NCI-H128 (cell line): ENCODE data around the gene EFCAB8.

Experiments used
- DNase-seq: peaks from one replicate; lab custom pipeline; 2025; ENCODE audit not compliant: unreplicated experiment; lab: John Stamatoyannopoulos, UW

The EFCAB8 gene, protein sequence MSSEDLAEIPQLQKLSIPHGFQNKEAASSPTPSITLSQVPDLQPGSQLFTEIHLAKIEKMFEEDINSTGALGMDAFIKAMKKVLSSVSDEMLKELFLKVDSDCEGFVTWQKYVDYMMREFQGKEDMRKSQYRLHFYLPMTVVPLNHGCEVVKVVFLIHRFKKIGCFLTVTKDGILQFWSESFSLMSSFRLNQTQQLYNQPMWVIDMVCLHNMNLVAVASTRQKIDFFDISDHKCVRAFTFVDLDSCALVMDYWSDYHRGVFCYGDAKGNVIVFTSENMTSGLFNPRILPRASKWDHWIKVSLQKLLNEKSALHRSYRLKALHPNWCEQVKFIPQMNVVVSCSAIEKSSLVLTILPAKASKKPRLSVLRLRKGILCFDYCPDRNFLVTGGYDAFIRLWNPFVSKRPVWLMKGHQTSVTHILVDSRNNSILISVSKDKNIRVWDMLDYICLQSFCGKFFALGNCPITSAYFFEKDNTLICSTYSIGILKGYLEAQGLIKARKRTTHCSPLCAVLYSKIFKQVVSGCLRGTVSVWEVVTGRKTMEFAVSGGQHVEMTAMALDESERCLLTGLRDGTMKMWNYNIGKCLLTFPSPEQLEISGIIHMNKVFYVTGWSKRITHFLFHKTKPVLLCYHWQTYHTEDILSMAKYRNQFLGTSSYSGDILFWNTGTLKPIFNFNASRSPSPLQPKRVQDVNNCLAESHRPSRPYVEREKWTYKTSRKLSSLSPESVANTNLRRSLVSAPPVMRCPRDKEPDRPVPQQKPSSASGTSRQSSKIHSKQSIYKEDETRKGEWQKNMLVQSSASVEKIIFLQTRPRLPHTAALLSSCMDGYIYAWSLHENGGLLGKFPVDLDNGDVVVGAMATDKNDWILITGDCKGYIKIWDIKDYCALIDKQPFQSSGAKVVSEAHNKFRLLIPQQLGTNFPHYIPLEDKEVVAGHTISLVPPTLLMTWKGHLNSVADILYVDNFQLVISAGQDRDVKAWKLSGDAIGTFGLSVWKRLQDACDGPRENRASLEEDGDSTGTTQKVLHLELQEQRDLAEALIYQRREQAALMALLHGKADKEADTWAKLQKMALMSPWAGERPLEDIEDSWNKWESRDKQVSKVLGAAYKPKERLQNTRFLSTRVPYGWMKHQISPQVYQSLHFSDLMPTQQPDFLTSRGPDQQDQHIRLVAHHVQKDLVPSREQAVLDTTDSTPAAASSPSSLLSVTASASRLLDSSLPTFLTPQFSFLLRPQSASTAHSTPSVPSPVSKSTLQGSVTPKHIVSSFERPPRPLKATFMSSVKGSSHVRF

DNA sequence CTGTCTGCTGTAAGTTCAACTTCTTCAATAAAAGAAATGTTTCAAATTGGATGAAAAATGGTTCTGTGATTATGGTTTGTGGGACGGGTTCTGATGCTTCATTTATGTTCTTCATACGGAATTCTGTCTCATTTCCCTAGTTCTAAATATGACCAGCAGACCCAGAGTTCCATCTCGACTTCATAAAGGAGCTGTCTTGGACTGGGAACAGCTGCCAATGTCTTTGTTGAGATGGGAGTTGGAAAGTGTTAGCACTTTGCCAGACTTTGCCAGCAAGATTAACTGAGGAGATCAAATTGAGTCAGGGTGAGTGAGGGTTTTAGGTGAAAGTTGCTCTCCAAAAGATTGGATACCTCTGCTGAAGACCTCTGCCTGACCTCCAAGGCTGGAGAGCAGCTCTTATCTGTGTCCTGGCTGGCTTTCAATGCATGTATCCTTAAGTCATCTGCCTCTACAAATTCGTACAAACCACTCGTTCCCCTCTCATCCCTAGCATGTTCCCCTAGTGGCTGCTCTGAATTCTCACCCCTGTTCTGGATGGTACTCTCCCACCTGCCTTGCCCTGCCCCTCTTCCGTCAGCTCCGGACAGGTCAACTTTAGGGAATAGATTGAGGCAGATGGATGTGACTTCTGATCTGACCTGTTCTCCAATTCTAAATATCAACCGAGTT is at the start of gene EFCAB8:
EFCAB8 (plus strand) TSS at position 223 of the 672 bp plus-strand sequence. CDS start 4,870 bp downstream, outside the sequence.
- DNase-seq, result no peak

GRCh38 chr20:32809907-32810306 is 48.8 kb upstream of the EFCAB8 start:
- DNase-seq, result no peak

GRCh38 chr20:32810941-32811340 is 47.8 kb upstream of the EFCAB8 start:
- no peak for DNase-seq

GRCh38 chr20:32811886-32812285 is 46.8 kb upstream of the EFCAB8 start:
- no peak for DNase-seq

- DNase-seq, result no peak
These were observed 38.6 kb upstream of the EFCAB8 start for GRCh38 chr20:32819992-32820697.

DNA sequence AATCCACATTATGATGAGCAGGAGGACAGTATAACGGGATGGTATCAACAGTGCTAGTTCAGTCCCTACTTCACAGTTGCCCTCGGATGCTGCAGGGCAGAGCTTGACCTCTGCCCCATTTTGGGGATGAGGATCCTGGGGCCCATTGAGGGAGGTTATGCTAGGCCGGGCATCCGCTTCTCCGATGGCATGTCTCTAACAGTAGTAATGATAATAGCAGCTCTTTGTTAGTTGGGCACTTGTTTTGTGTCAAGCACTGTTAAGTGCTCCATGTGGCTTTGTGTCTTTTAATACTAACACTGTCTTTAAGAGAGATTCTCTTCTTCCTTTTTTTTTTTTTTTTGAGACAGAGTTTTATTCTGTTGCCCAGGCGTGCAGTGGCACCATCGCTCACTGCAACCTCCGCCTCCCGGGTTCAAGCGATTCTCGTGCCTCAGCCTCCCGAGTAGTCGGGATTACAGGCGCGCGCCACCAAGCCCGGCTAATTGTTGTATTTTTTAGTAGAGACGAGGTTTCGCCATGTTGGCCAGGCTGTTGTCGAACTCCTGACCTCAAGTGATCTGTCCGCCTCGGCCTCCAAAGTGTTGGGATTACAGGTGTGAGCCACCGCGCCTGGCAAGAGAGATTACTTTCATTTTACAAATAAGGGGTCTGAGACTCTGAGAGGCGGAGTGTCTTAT is 37.9 kb upstream of the EFCAB8 start:
- no peak for DNase-seq

GRCh38 chr20:32822225-32822624 is 36.5 kb upstream of the EFCAB8 start:
- no peak for DNase-seq

GRCh38 chr20:32823078-32823477 is 35.6 kb upstream of the EFCAB8 start:
- no peak for DNase-seq

- DNase-seq, result no peak
These were observed 34.8 kb upstream of the EFCAB8 start for GRCh38 chr20:32823737-32824588.

- no peak for DNase-seq
These were observed 30.6 kb upstream of the EFCAB8 start for GRCh38 chr20:32828029-32828680.

- DNase-seq, result no peak
These were observed 29.3 kb upstream of the EFCAB8 start for GRCh38 chr20:32829311-32830005.

GRCh38 chr20:32830437-32830836 is 28.3 kb upstream of the EFCAB8 start:
- DNase-seq, result no peak

DNA sequence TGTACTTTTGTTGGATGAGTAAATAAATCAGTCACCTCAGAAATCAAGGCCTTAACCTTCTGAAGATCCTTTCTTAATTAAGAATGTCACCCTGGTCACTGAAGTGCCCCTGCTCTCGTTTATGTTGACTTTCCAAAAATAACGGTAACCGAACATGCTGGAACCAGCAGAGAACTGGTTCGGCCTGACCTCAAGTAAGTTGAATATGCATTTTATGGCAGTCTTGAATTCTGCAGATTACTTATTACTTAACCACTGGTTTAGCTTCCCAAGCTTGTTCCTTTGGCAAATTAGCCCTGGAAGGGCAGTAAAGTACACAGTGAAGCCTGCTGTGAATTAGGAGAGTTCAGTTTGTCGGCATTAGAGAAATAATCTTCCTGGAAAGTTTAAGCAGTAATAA is 26.7 kb upstream of the EFCAB8 start:
- DNase-seq, result no peak

- DNase-seq, result no peak
These were observed 26.1 kb upstream of the EFCAB8 start for GRCh38 chr20:32832664-32833063.

GRCh38 chr20:32834972-32835371 is 23.8 kb upstream of the EFCAB8 start:
- no peak for DNase-seq

- DNase-seq, result no peak
These were observed 21.6 kb upstream of the EFCAB8 start for GRCh38 chr20:32837157-32837556.

- peak; percentile 57 for DNase-seq
These were observed 19.3 kb upstream of the EFCAB8 start for GRCh38 chr20:32839227-32839981.
